Measurements from ENCODE around the gene C10orf67.

C10orf67 gene

DNA sequence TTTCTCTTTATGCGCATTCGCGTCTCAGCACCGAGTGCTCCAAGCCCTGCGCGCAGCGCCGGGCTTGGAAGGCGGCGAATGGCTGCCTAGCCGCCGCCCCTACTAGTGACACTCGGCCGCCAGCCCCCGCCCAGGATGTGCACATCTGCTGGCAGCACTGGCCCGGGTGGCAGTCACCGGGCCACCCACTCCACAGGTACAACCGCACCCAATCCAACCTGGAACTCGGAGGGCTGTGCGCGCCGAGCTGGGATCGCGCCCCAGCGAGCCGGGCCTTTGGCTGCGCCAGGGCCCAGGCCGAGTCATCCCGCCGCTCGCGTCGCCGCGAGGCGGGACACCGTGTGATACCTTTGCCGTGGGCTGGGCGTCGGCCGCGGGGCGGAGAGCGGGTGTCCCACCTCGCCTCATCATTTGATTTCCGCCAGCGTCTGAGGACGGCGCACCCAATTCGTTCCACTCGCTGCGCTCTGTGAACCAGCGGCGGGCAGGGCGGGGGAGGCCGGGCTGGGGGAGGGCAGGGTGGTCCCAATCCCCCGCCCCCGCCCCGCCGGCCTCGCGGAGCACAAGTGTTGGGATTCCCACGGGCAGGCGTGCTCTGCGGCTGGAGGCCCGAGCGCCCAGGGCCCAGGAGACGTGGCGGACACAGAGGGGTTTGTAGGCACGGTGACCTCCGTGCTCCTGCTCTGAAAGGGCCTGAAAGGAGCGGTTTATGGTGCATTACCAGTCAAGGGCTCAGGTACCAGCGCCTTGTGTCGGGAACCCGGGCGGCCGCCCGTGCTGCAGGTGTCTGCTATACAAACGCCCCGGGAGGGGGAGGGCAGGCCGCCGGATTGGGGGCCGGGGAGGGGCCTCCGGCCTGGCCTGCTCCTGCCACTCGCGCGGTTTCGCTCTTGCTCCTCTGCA is 170.3 kb downstream of the C10orf67 start:
- DNase-seq (ENCODE audit: low read depth in 1 of 2, low spot score in 1 of 2) = no peak

GRCh38 chr10:23173214-23174073 is 171.2 kb downstream of the C10orf67 start:
- DNase-seq (ENCODE audit: low read depth in 1 of 2, low spot score in 1 of 2) = no peak

- no peak for DNase-seq (ENCODE audit: low read depth in 1 of 2, low spot score in 1 of 2)
These were observed 172.0 kb downstream of the C10orf67 start for GRCh38 chr10:23172429-23173213.

- DNase-seq (ENCODE audit: low read depth in 1 of 2, low spot score in 1 of 2) = no peak
These were observed 173.2 kb downstream of the C10orf67 start for GRCh38 chr10:23171232-23171876.

DNA sequence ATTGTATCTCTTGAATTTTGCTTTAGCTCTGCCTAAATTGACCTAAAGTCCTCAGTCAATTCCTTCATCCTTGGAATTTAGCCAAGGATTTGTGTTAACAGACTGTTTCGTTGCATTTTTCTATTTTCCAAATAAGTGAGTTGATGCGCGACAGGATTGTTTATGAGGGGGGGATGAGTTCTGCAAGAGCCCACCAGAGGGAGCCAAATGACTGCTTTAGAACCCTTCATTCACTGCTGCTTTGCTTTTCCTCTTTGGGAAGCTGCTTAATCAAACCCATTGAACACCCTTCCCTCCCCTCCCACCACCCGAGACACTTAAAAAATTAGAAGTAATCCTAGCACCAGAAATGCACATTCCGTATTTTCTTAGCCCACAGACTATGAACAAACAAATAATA is 186.2 kb downstream of the C10orf67 start:
- DNase-seq (ENCODE audit: low read depth in 1 of 2, low spot score in 1 of 2) = peak in 1 of 2 donors; percentile 21

DNA sequence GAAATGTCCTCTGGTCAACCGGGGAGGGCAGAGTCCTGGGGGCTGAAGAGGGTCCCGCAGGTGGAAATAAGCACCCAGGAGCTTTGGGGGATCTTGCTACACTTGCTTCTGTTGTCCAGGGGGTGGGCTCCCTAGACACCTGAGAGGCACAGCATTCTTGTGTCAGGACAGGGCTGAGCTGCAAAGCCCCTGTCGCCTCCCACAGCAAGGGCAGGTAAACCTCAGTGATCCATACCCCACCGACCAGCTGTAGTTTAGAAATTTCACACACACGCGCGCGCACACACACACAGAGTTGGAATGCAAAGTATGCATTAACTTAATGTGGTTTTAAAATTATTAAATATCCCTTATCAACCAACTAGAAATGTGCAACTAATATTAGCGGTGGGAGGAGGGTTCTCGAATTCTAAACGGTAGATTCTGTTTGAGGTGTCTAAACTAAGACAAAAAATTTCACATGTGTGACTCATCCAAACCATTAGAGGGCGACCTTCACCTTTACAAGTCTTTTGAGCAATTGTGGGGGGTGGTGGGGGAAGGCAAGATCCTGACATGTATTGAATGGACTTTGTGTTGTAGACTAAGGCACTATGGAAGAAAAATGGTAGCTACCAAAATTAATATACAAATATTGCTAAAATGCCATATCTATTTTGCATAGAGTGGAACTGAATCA is 186.8 kb downstream of the C10orf67 start:
- no peak for DNase-seq (ENCODE audit: low read depth in 1 of 2, low spot score in 1 of 2)

DNA sequence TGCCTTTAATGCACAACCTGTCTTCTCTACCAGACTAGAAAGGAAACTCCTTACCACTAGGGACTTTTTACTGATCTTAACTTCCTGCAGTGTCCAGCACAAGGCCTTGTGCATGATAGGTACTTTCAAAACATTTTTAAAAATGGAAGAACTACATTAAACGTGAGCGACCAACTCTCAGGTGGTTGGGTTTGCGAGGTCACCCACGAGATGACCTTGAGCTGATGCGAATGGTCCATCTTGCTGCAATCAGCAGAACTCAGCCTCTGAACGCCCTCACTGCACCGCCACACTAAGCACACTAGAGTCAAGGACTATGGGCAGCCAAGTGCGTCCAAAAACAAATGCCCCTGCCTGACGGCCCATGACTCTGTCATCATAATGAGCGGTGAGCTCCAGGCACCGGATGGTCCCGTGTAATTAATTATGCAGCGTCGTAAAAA is 187.3 kb downstream of the C10orf67 start:
- no peak for DNase-seq (ENCODE audit: low read depth in 1 of 2, low spot score in 1 of 2)

GRCh38 chr10:23156447-23157150 is 188.0 kb downstream of the C10orf67 start:
- DNase-seq (ENCODE audit: low read depth in 1 of 2, low spot score in 1 of 2) = no peak

GRCh38 chr10:23155169-23155568 is 189.4 kb downstream of the C10orf67 start:
- DNase-seq (ENCODE audit: low read depth in 1 of 2, low spot score in 1 of 2) = no peak
